Measurements from ENCODE around the gene TNS1. TPM values are rescaled to one million over a fixed set of nuclear protein-coding genes. Genes with fewer than 3 reads are reported as not detected.

The TNS1 gene
- total RNA-seq, 1 experiment from 2014 or later: 0.49 TPM

GRCh38 chr2:217792626-217793527 is 209.9 kb downstream of the TNS1 start:
- CTCF ChIA-PET: interaction anchor here (0.6 kb wide), 2 partner anchors 204 to 399 kb away, joined by 3 to 7 read pairs; no protein-coding TSS in a partner anchor
- TF ChIP-seq CTCF (IDR thresholded peaks at IDR 0.05) (no peak), TCF7L2 (IDR thresholded peaks at IDR 0.05; ENCODE audit: low read depth, low read length) (no peak), POLR2AphosphoS5 (IDR thresholded peaks at IDR 0.05; ENCODE audit: low read depth, low read length) (no peak), SIN3A (IDR thresholded peaks at IDR 0.05; ENCODE audit: borderline replicate concordance, insufficient read depth, low read depth, low read length) (no peak), REST (IDR thresholded peaks at IDR 0.05; ENCODE audit: insufficient read depth in 1 of 2, low read depth in 2 of 2, low read length in 1 of 2) (no peak)
- ATAC-seq (no peak), DNase-seq (ENCODE audit: low read depth, low spot score) (no peak)
- BruUV-seq (replicated peaks): no TSS peak
- intact Hi-C loops (cut with micrococcal nuclease; ENCODE audit: unreplicated experiment): no loop called here
- no peaks in the 10 kb centered on the region; the same call in 1 of the 2 replicates for H3K36me3 ChIP-seq (ENCODE audit: control insufficient read depth, insufficient read depth, low read length)
- POLR2A ChIA-PET: interaction anchor here (1.2 kb wide), 1 partner anchor 16 kb away, joined by 7 read pairs; no protein-coding TSS in a partner anchor
- no peaks in the 10 kb centered on the region for H3K9me3 ChIP-seq (ENCODE audit: control insufficient read depth, insufficient read depth, low read depth, low read length)
- H3K27ac ChIP-seq (ENCODE audit: low read length): no peak overlapping the region
- no peaks in the 10 kb centered on the region for H3K4me1 ChIP-seq (ENCODE audit: control insufficient read depth, insufficient read depth, low read length)
- no peak overlapping the region for H3K4me3 ChIP-seq (ENCODE audit: low read depth in 2 of 2, low read length in 2 of 2)
- H3K27me3 ChIP-seq (ENCODE audit: control insufficient read depth, insufficient read depth, low read length): no peaks in the 10 kb centered on the region
- in situ Hi-C loops (cut with HindIII; ENCODE audit: low pct_unique_long_range_greater_than_20kb, low sequenced_read_pairs): no loop called here

DNA sequence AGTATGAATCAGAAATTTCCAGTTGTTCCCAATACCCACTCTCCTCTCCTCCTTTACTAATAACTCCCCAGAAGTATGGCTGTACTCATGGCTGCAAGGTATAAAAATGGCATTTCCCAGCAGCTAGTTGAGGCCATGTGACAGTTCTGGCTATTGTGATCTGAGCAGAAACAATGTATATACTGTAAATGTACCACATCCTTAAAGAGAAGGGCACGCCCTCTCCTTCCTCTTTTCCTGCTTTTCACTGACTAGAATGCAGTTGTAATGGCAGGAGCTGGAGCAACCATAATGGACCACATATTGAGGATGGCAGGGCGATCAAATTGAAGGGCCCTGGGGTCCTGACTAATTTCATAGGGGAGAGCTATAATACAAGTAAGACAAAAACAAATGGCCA is 211.2 kb downstream of the TNS1 start:
- ATAC-seq (no peak), DNase-seq (ENCODE audit: low read depth, low spot score) (no peak)
- Histone ChIP-seq H3K9me3 (ENCODE audit: control insufficient read depth, insufficient read depth, low read depth, low read length) (no peaks in the 10 kb centered on the region), H3K36me3 (ENCODE audit: control insufficient read depth, insufficient read depth, low read length) (no peaks in the 10 kb centered on the region; the same call in 1 of the 2 replicates), H3K4me1 (ENCODE audit: control insufficient read depth, insufficient read depth, low read length) (no peaks in the 10 kb centered on the region), H3K4me3 (ENCODE audit: low read depth in 2 of 2, low read length in 2 of 2) (no peak overlapping the region), H3K27me3 (ENCODE audit: control insufficient read depth, insufficient read depth, low read length) (no peaks in the 10 kb centered on the region), H3K27ac (ENCODE audit: low read length) (no peak overlapping the region)
- in situ Hi-C loops (cut with HindIII; ENCODE audit: low pct_unique_long_range_greater_than_20kb, low sequenced_read_pairs): no loop called here
- intact Hi-C loops (cut with micrococcal nuclease; ENCODE audit: unreplicated experiment): no loop called here
- ChIA-PET CTCF (no interaction called here), POLR2A (no interaction called here)
- no TSS peak for BruUV-seq (replicated peaks)
- TF ChIP-seq POLR2AphosphoS5 (IDR thresholded peaks at IDR 0.05; ENCODE audit: low read depth, low read length): no peak
- no peak for TF ChIP-seq TCF7L2 (IDR thresholded peaks at IDR 0.05; ENCODE audit: low read depth, low read length)
- no peak for TF ChIP-seq REST (IDR thresholded peaks at IDR 0.05; ENCODE audit: insufficient read depth in 1 of 2, low read depth in 2 of 2, low read length in 1 of 2)
- no peak for TF ChIP-seq SIN3A (IDR thresholded peaks at IDR 0.05; ENCODE audit: borderline replicate concordance, insufficient read depth, low read depth, low read length)
- no peak for TF ChIP-seq CTCF (IDR thresholded peaks at IDR 0.05)

All from Panc1 (cell line).